Activated B cell treated with CpG ODN at 0.5 μM for 24 hours (primary cell): Measurements from ENCODE around the gene TECPR1. TPM values are rescaled to one million over a fixed set of nuclear protein-coding genes. Genes with fewer than 3 reads are reported as not detected.

Experiments
- ATAC-seq: fragments of 200-7000 bp; cut with Tn5 transposase; one replicate; pipeline ENCODE4 v1.10.0; 2021; ENCODE audit warnings: low read depth, mild to moderate bottlenecking, moderate library complexity
- CTCF ChIA-PET: fragments of 350-600 bp; sonication (Branson Sonifier 250); formaldehyde crosslinking; loops from one replicate; lab custom pipeline; 2021; ENCODE audit warnings: antibody characterized with exemption; lab: Charles Lee
- POLR2A ChIA-PET: fragments of 350-600 bp; sonication (Branson Sonifier 250); formaldehyde crosslinking; loops from one replicate; lab custom pipeline; 2021; ENCODE audit warnings: antibody characterized with exemption; lab: Charles Lee
- DNase-seq: peaks from one replicate; pipeline ENCODE4 v3.0.0; 2022
- H3K27ac Mint-ChIP-seq: one replicate; pipeline ENCODE4 v1.8.0; 2020; ENCODE audit warnings: mixed read lengths
- H3K27me3 Mint-ChIP-seq: one replicate; pipeline ENCODE4 v1.8.0; 2021; ENCODE audit warnings: mixed read lengths
- H3K36me3 Mint-ChIP-seq: one replicate; pipeline ENCODE4 v1.8.0; 2021; ENCODE audit warnings: low read depth, mixed read lengths
- H3K4me1 Mint-ChIP-seq: one replicate; pipeline ENCODE4 v1.8.0; 2021; ENCODE audit warnings: mixed read lengths
- H3K4me3 Mint-ChIP-seq: one replicate; pipeline ENCODE4 v1.8.0; 2020; ENCODE audit warnings: mild to moderate bottlenecking, mixed read lengths
- H3K9me3 Mint-ChIP-seq: one replicate; pipeline ENCODE4 v1.8.0; 2020; ENCODE audit warnings: mixed read lengths
- CTCF ChIP-seq: fragments of 200-600 bp; IDR thresholded peaks from one replicate; pipeline ENCODE4 v1.8.0; 2022; ENCODE audit warnings: antibody characterized with exemption, mild to moderate bottlenecking
- intact Hi-C: fragments of 100-400 bp; cut with micrococcal nuclease; formaldehyde crosslinking; loops from one replicate; pipeline ENCODE4 v1.15.1; 2024
- total RNA-seq: library from RNA; stranded (reverse); gene quantifications from 2 replicates; pipeline ENCODE4 v1.2.3, GENCODE V29; 2022

The TECPR1 gene
- total RNA-seq, 1 donor from 2014 or later = 34.5 TPM

DNA sequence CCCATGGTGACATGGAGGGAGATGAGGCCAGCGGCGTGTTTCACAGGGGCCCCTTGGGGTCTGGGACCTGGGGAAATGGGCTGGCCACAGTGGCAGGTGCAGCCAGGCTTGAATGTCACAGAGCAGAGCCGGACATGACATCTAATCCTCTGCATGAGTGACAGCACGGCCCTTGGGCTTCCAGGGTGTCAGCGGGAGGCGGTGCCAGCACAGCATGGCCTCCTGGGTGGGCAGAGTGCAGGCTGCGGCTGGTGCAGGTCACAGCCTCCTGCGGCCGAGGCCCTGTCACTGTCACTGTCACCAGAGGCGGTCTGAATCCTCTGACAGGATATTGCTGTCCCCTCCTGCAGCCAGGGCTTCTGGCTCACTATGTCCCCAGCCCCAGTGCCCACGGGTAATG lies 22.6 kb downstream of the TECPR1 start:
- Mint-ChIP-seq H3K27me3 (no peaks in the 10 kb centered on the region), H3K27ac (no peak overlapping the region), H3K36me3 (peaks cover 42% of the 10 kb centered on the region), H3K4me3 (no peak overlapping the region), H3K9me3 (no peaks in the 10 kb centered on the region), H3K4me1 (no peaks in the 10 kb centered on the region)
- DNase-seq (no peak), ATAC-seq (no peak)
- intact Hi-C loops = no loop called here
- ChIA-PET CTCF (no interaction called here), POLR2A (no interaction called here)
- TF ChIP-seq CTCF = no peak

GRCh38 chr7:98228801-98229200 lies 23.2 kb downstream of the TECPR1 start:
- CTCF ChIA-PET = no interaction called here
- POLR2A ChIA-PET = interaction anchor here (0.6 kb wide), 1 partner anchor 18 kb away, joined by 5 read pairs; the partner anchor contains the start of gene BHLHA15

DNA sequence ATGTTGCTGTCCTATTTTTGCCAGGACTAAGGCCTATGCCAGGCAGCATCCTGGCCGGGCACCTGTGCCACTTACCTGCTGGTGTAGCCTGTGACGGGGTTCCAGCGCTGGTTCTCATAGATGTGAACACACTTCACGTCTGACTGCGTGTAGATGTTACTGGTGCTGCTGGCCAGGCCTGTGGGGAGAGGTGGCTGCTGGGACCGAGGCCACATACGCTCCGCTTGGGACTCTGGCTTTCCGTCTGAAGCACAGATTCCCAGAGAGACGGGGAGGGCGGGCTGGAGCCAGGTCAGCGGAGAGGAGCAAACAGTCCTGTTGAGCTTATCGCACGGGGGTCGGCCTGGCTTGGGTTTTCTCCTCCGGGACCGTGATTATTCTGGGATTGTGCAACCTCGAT lies 24.1 kb downstream of the TECPR1 start:
- ATAC-seq (no peak), DNase-seq (no peak)
- ChIA-PET POLR2A (interaction anchor here (0.9 kb wide), 1 partner anchor 8 kb away, joined by 3 read pairs; no protein-coding TSS in a partner anchor), CTCF (no interaction called here)
- H3K36me3 Mint-ChIP-seq = peaks cover 38% of the 10 kb centered on the region
- TF ChIP-seq CTCF = no peak
- H3K4me1 Mint-ChIP-seq = peaks cover 3% of the 10 kb centered on the region
- no peaks in the 10 kb centered on the region for H3K9me3 Mint-ChIP-seq
- intact Hi-C loops = no loop called here
- no peaks in the 10 kb centered on the region for H3K27me3 Mint-ChIP-seq
- H3K27ac Mint-ChIP-seq = no peak overlapping the region
- H3K4me3 Mint-ChIP-seq = no peak overlapping the region

More at GRCh38 chr7:98228801-98229200, 23.2 kb downstream of the TECPR1 start:
- ATAC-seq (no peak), DNase-seq (no peak)
- Mint-ChIP-seq H3K9me3 (no peaks in the 10 kb centered on the region), H3K27me3 (no peaks in the 10 kb centered on the region), H3K4me1 (no peaks in the 10 kb centered on the region), H3K27ac (no peak overlapping the region), H3K36me3 (peaks cover 38% of the 10 kb centered on the region), H3K4me3 (no peak overlapping the region)
- intact Hi-C loops = no loop called here
- no peak for TF ChIP-seq CTCF

GRCh38 chr7:98225913-98226614 lies 26.0 kb downstream of the TECPR1 start:
- TF ChIP-seq CTCF = no peak
- Mint-ChIP-seq H3K4me1 (peaks cover 3% of the 10 kb centered on the region), H3K9me3 (no peaks in the 10 kb centered on the region), H3K27ac (no peak overlapping the region), H3K4me3 (no peak overlapping the region), H3K36me3 (peaks cover 38% of the 10 kb centered on the region), H3K27me3 (no peaks in the 10 kb centered on the region)
- ATAC-seq = no peak
- DNase-seq = no peak
- ChIA-PET POLR2A (no interaction called here), CTCF (no interaction called here)
- intact Hi-C loops = no loop called here

GRCh38 chr7:98224701-98225181 lies 27.3 kb downstream of the TECPR1 start:
- no peaks in the 10 kb centered on the region for H3K27me3 Mint-ChIP-seq
- ATAC-seq (no peak), DNase-seq (no peak)
- peaks cover 6% of the 10 kb centered on the region for H3K4me1 Mint-ChIP-seq
- H3K4me3 Mint-ChIP-seq = no peak overlapping the region
- CTCF ChIA-PET = no interaction called here
- H3K27ac Mint-ChIP-seq = no peak overlapping the region
- POLR2A ChIA-PET = interaction anchor here (0.7 kb wide), 1 partner anchor 25 kb away, joined by 10 read pairs; no protein-coding TSS in a partner anchor
- intact Hi-C loops = no loop called here
- TF ChIP-seq CTCF = no peak
- no peaks in the 10 kb centered on the region for H3K9me3 Mint-ChIP-seq
- peaks cover 34% of the 10 kb centered on the region for H3K36me3 Mint-ChIP-seq
